Transverse colon (tissue), 4 donors: ENCODE results near the gene ERCC8. TPM values are rescaled to one million over a fixed set of nuclear protein-coding genes. Genes with fewer than 3 reads are reported as not detected.

Experiments used
- DNase-seq: peaks from one replicate; pipeline ENCODE4 v3.0.0-alpha.2; 2019
- H3K27ac ChIP-seq, 4 donors: fragments of 200-600 bp; sonication (generic); 2 replicates each; pipeline ENCODE4 v1.5.1; 2016 to 2018; ENCODE audit warnings: inconsistent platforms in 4 of 4
- H3K27me3 ChIP-seq: fragments of 200-600 bp; sonication (generic); 2 replicates; pipeline ENCODE4 v1.5.1; 2017; ENCODE audit warnings: inconsistent platforms
- H3K36me3 ChIP-seq, 4 donors: fragments of 200-600 bp; sonication (generic); 2 replicates each; pipeline ENCODE4 v1.5.1; 2017 to 2019; ENCODE audit warnings: inconsistent platforms in 4 of 4
- H3K4me1 ChIP-seq, 4 donors: fragments of 200-600 bp; sonication (generic); 2 replicates each; pipeline ENCODE4 v1.5.1; 2017 to 2020; ENCODE audit warnings: inconsistent platforms in 4 of 4
- H3K4me3 ChIP-seq, 4 donors: fragments of 200-600 bp; sonication (generic); 1 replicate in 1 of 4; 2 replicates in 3 of 4; pipeline versions ENCODE4 v1.5.1 to v1.6.1; 2017 to 2019; ENCODE audit warnings: inconsistent platforms in 4 of 4
- H3K9me3 ChIP-seq, 2 donors: fragments of 200-600 bp; sonication (generic); 2 replicates each; pipeline ENCODE4 v1.5.1; 2017 to 2019; ENCODE audit warnings: inconsistent platforms in 2 of 2
- CTCF ChIP-seq, 5 experiments: fragments of 200-600 bp in 3 of 5; fragments of 450-650 bp in 2 of 5; sonication (generic) in 3 of 5; IDR thresholded peaks; 1 replicate in 2 of 5; 2 replicates in 3 of 5; pipeline ENCODE4 v1.5.1; 2016 to 2017; ENCODE audit warnings: antibody characterized with exemption in 5 of 5, inconsistent platforms in 3 of 5, mild to moderate bottlenecking in 2 of 5, moderate library complexity in 1 of 5
- EP300 ChIP-seq: sonication (generic); formaldehyde crosslinking; IDR thresholded peaks from one replicate; pipeline ENCODE4 v1.6.1; 2017; ENCODE audit warnings: antibody characterized with exemption, low read depth
- POLR2A ChIP-seq: fragments of 450-650 bp; IDR thresholded peaks from one replicate; pipeline ENCODE4 v1.6.1; 2016; ENCODE audit warnings: antibody characterized with exemption, mild to moderate bottlenecking, moderate library complexity
- POLR2AphosphoS5 ChIP-seq, 3 donors: sonication (generic); formaldehyde crosslinking; IDR thresholded peaks; one replicate each; pipeline ENCODE4 v1.6.1; 2016; ENCODE audit warnings: antibody characterized with exemption in 3 of 3
- WGBS, 2 donors: methylation state at CpG; one replicate each; pipeline ENCODE4 v1.1.5; 2018; ENCODE audit warnings: low coverage in 1 of 2; 5-methylcytosine and 5-hydroxymethylcytosine counted together
- in situ Hi-C, 4 donors: fragments of 200-750 bp; cut with MboI; loops; one replicate each; pipeline versions ENCODE4 v1.15.0 to v1.15.1; 2017; ENCODE audit warnings: low sequenced_read_pairs in 3 of 4, low pct_ligation_motif_present in 1 of 4, low pct_unique_long_range_greater_than_20kb in 1 of 4
- intact Hi-C: fragments of 100-400 bp; cut with DNase I; formaldehyde crosslinking; loops from one replicate; pipeline ENCODE4 v1.15.1; 2023; ENCODE audit warnings: low total_unique reads
- total RNA-seq, 4 donors: library from RNA; depleted of rRNA; stranded (reverse); fragments of >200 nt; gene quantifications; one replicate each; pipeline ENCODE4 v1.1.0, GENCODE V29; 2016

The ERCC8 gene
- total RNA-seq, 4 donors from 2014 or later, result 4.8 to 17.3 (median 11.3) TPM

- TF ChIP-seq POLR2AphosphoS5 (IDR thresholded peaks at IDR 0.05) (no peak), CTCF (IDR thresholded peaks at IDR 0.05) (no peak), POLR2A (no peak), EP300 (no peak)
- no peak overlapping the region for H3K4me3 ChIP-seq
- H3K36me3 ChIP-seq, result peaks cover 0 to 21% (median 3%) of the 10 kb centered on the region in 4 donors
- intact Hi-C loops, result no loop called here
- DNase-seq, result no peak
- no peak overlapping the region for H3K27ac ChIP-seq
- 94 to 100% methylated on average over 2 of the region's 2 CpGs for WGBS, 2 donors
- in situ Hi-C loops, result no loop called here
- H3K4me1 ChIP-seq, result no peaks in the 10 kb centered on the region
- no peaks in the 10 kb centered on the region for H3K9me3 ChIP-seq
- no peaks in the 10 kb centered on the region for H3K27me3 ChIP-seq
Observed at GRCh38 chr5:60891667-60892066, 53.2 kb downstream of the ERCC8 start.

DNA sequence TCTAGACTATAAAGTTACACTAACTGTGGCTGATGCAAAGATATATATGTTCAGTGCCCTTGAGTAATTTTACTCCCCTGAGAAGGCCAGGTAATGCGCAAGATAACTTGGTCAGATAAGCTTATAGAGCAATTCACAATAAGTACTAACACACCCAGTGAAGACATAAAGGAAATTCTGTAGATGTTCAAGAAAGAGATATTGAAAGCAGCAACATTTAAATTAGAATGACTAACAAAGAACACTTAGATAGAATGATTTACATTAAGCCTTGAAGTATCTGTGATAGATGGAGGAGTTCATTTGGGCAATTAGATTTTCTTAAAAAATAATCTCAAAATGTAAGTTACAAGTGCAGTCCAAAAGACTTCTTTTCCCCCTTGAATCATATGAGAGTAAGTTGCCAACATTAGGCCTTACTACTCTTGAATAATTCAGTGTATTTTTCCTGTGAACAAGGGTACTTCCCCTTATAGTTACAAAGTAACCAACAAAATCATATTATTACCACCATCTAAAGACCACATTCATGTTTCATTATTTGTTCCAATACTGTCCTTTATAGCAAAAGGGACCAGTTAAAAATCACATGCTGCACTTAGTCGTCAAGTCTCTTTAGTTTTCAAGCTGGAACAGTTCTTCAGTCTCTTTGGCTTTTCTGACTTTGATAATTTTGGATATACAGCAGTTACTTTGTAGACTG, 56.4 kb downstream of the ERCC8 start:
- no peak for TF ChIP-seq CTCF (IDR thresholded peaks at IDR 0.05)
- no peak for TF ChIP-seq POLR2AphosphoS5 (IDR thresholded peaks at IDR 0.05)
- TF ChIP-seq POLR2A, result no peak
- TF ChIP-seq EP300, result no peak
- H3K4me3 ChIP-seq, result no peak overlapping the region
- in situ Hi-C loops, result no loop called here
- H3K27ac ChIP-seq, result no peak overlapping the region
- H3K9me3 ChIP-seq, result no peaks in the 10 kb centered on the region
- H3K4me1 ChIP-seq, result no peaks in the 10 kb centered on the region
- WGBS, 2 donors, result 92 to 100% methylated on average over 2 of the region's 2 CpGs
- H3K27me3 ChIP-seq, result no peaks in the 10 kb centered on the region
- peaks cover 0 to 8% (median 3%) of the 10 kb centered on the region in 4 donors for H3K36me3 ChIP-seq
- intact Hi-C loops, result no loop called here
- DNase-seq, result no peak

DNA sequence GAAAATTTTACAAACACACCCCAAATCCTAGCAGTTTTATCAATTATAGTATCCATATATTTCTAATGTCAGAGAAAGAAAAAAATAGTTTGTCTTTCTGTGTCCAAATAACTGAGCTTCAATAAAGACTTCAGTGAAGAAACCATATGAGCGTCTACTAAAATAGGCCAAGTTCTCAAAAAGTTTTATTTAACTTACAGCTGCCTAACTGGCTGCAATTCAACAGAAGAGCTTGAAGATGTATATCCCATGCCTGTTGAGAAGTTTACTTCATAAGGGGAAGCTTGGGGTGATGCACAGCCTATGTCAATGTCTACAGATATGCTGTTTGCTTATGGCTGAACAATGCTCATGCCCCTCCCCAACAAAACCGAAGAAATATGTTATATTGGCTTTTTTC, 57.1 kb downstream of the ERCC8 start:
- intact Hi-C loops, result no loop called here
- Histone ChIP-seq H3K4me3 (no peak overlapping the region), H3K36me3 (peaks cover 0 to 5% (median 1%) of the 10 kb centered on the region in 4 donors), H3K4me1 (no peaks in the 10 kb centered on the region), H3K27me3 (no peaks in the 10 kb centered on the region), H3K9me3 (no peaks in the 10 kb centered on the region), H3K27ac (no peak overlapping the region)
- no peak for DNase-seq
- WGBS, 2 donors, result 76 to 81% methylated on average over 2 of the region's 2 CpGs
- TF ChIP-seq POLR2A, result no peak
- TF ChIP-seq CTCF (IDR thresholded peaks at IDR 0.05), result no peak
- TF ChIP-seq POLR2AphosphoS5 (IDR thresholded peaks at IDR 0.05), result no peak
- no peak for TF ChIP-seq EP300
- in situ Hi-C loops, result no loop called here

GRCh38 chr5:60887096-60887495, 57.8 kb downstream of the ERCC8 start:
- in situ Hi-C loops, result no loop called here
- H3K36me3 ChIP-seq, result peaks cover 0 to 5% (median 1%) of the 10 kb centered on the region in 4 donors
- intact Hi-C loops, result no loop called here
- H3K9me3 ChIP-seq, result peaks cover 0 to under 1% of the 10 kb centered on the region in 2 donors
- no peak overlapping the region for H3K4me3 ChIP-seq
- WGBS, 2 donors, result 100% methylated on average over 1 of the region's 1 CpG
- H3K27me3 ChIP-seq, result no peaks in the 10 kb centered on the region
- no peak for DNase-seq
- no peak overlapping the region for H3K27ac ChIP-seq
- TF ChIP-seq CTCF (IDR thresholded peaks at IDR 0.05), result no peak
- H3K4me1 ChIP-seq, result no peaks in the 10 kb centered on the region
